GM12891 (cell line): Measurements from ENCODE around the gene FBXO28.

Source experiments
- PAX5 ChIP-seq: IDR thresholded peaks from 2 replicates; pipeline ENCODE4 v1.6.1; 2011; ENCODE audit warnings: low read length, moderate library complexity, mild to moderate bottlenecking; ENCODE audit not compliant: insufficient read depth, severe bottlenecking
- POLR2A ChIP-seq: IDR thresholded peaks from 2 replicates; pipeline ENCODE4 v1.6.1; 2011; ENCODE audit warnings: low read depth, low read length, control low read depth
- POLR2AphosphoS5 ChIP-seq: IDR thresholded peaks from 2 replicates; pipeline ENCODE4 v1.6.1; 2011; ENCODE audit warnings: low read depth, low read length, control low read depth
- TAF1 ChIP-seq: IDR thresholded peaks from 2 replicates; pipeline ENCODE4 v1.6.1; 2011; ENCODE audit warnings: low read depth, low read length, control low read depth

GRCh38 chr1:224113545-224113917 is 380 bp upstream of the FBXO28 start:
- TF ChIP-seq POLR2AphosphoS5 (no peak), POLR2A (no peak), TAF1 (no peak), PAX5 (no peak)
